Rectal smooth muscle tissue (tissue), 1 donor: Measurements from ENCODE around the gene MCC.

Source experiments
- H3K27ac ChIP-seq: one replicate; pipeline ENCODE4 v1.7.0; 2013; ENCODE audit warnings: low read depth, low read length, inconsistent platforms
- H3K27me3 ChIP-seq: one replicate; pipeline ENCODE4 v1.7.0; 2013; ENCODE audit warnings: low read length; ENCODE audit not compliant: control insufficient read depth, insufficient read depth
- H3K36me3 ChIP-seq: one replicate; pipeline ENCODE4 v1.7.0; 2013; ENCODE audit warnings: low read length; ENCODE audit not compliant: control insufficient read depth, insufficient read depth
- H3K4me1 ChIP-seq: one replicate; pipeline ENCODE4 v1.7.0; 2013; ENCODE audit warnings: low read length; ENCODE audit not compliant: control insufficient read depth, insufficient read depth
- H3K4me3 ChIP-seq: one replicate; pipeline ENCODE4 v1.7.0; 2013; ENCODE audit warnings: low read length
- H3K9ac ChIP-seq: one replicate; pipeline ENCODE4 v1.7.0; 2013; ENCODE audit warnings: low read length

Gene MCC

DNA sequence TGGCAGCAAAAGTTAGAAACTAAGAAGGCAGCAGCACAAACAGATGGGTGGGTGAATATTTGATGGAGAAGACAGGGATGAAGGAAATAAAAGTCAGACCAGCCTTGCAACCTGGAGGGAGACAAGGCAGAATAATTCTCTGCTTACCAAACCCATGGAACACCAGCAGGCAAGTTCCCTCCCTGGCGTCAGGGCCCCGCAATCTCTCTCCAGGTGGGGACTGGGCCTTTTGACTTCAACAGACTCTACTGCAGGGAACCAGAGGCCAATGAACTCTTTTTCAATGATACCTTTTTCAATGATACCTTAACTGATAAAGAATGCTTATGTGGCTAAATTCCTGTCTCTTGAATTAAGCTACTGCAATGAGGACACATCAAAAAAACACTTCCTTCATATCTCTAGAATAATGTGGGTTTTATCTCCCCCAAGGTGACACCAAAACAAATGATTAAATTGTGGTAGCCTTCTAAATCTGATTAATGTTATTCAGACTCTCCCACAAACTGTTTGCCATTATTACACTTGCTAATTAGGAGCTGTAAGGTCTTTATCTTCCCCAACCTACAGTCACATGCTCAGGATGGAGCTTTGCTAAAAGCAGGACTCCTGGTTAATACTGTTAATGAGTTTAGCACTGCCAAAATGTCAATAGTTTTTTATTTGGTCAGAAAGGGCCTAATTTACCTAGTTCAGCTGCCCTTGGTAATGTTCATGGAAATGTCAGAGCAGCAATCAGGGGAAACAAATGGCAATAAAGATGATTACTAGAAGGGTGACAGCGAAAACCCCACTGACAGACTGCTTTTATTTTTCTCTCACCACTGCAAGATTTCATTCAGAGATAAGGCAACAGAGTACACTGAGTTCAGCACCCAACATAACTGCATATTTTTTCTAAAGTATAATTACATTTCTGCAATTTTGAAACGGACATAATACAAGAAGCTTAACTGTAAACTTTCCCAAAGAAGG lies 218.9 kb downstream of the MCC start:
- H3K27ac ChIP-seq = no peak overlapping the region
- H3K4me1 ChIP-seq = no peaks in the 10 kb centered on the region
- no peak overlapping the region for H3K4me3 ChIP-seq
- no peaks in the 10 kb centered on the region for H3K36me3 ChIP-seq
- H3K9ac ChIP-seq = no peak overlapping the region
- no peaks in the 10 kb centered on the region for H3K27me3 ChIP-seq

DNA sequence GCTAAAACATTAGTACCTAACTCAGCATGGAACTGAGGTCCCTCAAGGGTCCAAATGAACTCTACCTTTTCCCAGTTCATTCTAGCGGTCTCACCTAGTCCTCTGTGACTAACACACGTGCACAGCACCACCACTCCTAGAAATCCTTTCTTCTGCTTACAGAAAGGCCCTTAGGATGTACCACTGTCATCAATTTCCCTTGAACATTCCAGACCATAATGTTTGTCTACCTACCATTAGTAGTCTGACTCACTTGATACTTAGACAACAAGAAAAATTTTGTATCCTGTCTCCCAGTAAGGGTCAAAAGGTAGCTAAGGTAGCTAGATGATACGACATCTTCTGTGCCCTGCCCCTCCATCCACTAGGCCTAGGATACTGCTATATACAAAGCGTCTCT lies 220.0 kb downstream of the MCC start:
- H3K4me3 ChIP-seq = no peak overlapping the region
- no peak overlapping the region for H3K9ac ChIP-seq
- no peaks in the 10 kb centered on the region for H3K36me3 ChIP-seq
- H3K27me3 ChIP-seq = no peaks in the 10 kb centered on the region
- H3K27ac ChIP-seq = no peak overlapping the region
- H3K4me1 ChIP-seq = no peaks in the 10 kb centered on the region

- H3K27ac ChIP-seq = no peak overlapping the region
- no peak overlapping the region for H3K4me3 ChIP-seq
- H3K36me3 ChIP-seq = no peaks in the 10 kb centered on the region
- no peak overlapping the region for H3K9ac ChIP-seq
- no peaks in the 10 kb centered on the region for H3K4me1 ChIP-seq
- no peaks in the 10 kb centered on the region for H3K27me3 ChIP-seq
Observed at GRCh38 chr5:113267361-113267900, 220.8 kb downstream of the MCC start.

DNA sequence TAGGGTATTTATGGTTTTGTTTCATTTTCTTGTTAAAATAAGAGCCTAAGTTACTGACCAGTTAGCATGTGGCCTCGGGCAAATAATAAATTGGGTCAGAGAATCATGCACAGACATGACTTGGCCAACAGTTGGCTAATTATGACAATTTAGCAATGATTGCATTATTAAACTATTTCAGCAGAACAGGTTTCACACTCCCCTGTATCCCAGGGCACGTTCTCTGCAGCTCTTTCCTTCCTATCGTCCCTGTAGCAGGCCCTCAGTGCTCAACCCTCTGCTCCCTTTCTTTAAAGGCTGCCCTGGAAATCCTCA lies 221.4 kb downstream of the MCC start:
- H3K4me1 ChIP-seq = no peaks in the 10 kb centered on the region
- no peak overlapping the region for H3K9ac ChIP-seq
- no peak overlapping the region for H3K27ac ChIP-seq

DNA sequence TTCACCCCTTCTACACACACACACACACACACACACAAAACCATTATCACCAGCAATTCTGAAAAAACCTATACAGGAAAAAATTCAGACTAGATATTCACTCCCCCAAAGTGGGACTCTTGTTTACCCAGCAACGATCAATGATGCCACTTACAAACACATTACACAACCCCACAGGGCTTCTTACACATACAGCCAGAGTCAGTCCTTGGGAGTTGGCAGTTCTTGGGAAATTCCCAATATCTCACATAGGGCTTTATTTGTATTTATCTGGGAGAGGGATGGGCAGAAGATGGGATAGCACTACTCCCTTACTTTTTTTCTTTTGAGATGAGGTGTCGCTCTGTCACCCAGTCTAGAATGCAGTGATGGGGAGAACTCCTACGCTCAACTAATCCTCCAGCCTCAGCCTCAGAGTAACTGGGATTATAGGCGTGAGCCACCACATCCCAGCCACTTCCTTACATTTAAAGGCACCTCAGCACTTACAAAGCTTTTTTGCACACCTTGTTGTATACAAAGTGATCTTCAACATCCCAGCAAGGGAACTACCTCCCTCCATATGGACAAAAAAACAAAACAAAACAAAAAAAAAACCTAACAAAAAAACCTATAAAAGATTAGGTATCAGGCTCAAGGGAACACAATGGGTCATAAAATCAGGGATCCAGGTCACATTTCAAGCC lies 221.9 kb downstream of the MCC start:
- Histone ChIP-seq H3K27me3 (no peaks in the 10 kb centered on the region), H3K9ac (no peak overlapping the region), H3K36me3 (no peaks in the 10 kb centered on the region), H3K4me3 (no peak overlapping the region), H3K27ac (no peak overlapping the region), H3K4me1 (no peaks in the 10 kb centered on the region)

More for the DNA sequence above, 221.4 kb downstream of the MCC start:
- Histone ChIP-seq H3K36me3 (no peaks in the 10 kb centered on the region), H3K27me3 (no peaks in the 10 kb centered on the region), H3K4me3 (no peak overlapping the region)

- no peak overlapping the region for H3K4me3 ChIP-seq
- H3K9ac ChIP-seq = no peak overlapping the region
- H3K4me1 ChIP-seq = no peaks in the 10 kb centered on the region
- no peaks in the 10 kb centered on the region for H3K36me3 ChIP-seq
- H3K27me3 ChIP-seq = no peaks in the 10 kb centered on the region
- no peak overlapping the region for H3K27ac ChIP-seq
Observed at GRCh38 chr5:113265190-113265589, 223.1 kb downstream of the MCC start.

- no peaks in the 10 kb centered on the region for H3K4me1 ChIP-seq
- no peak overlapping the region for H3K4me3 ChIP-seq
- H3K27me3 ChIP-seq = no peaks in the 10 kb centered on the region
- H3K27ac ChIP-seq = no peak overlapping the region
- H3K36me3 ChIP-seq = no peaks in the 10 kb centered on the region
- no peak overlapping the region for H3K9ac ChIP-seq
Observed at GRCh38 chr5:113264046-113264445, 224.2 kb downstream of the MCC start.

DNA sequence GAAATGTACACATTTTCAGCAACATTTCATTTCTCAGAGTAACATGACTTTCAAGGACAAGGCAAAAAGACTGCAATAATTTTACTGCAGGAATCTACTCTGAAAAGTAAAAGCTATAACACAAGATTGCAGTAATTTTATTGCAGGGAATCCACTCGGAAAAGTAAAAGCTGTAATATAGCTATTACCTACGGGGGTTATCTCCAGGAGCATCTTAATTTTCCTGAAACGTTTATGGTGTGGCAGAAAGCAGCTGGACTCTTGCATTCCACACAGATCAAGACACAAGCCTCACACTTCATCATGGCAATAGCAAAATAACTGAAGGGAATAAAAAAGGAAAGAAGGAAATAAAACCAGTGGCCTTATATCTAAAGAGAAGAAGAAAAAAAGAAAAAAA lies 224.7 kb downstream of the MCC start:
- no peaks in the 10 kb centered on the region for H3K27me3 ChIP-seq
- no peak overlapping the region for H3K4me3 ChIP-seq
- no peaks in the 10 kb centered on the region for H3K36me3 ChIP-seq
- no peak overlapping the region for H3K27ac ChIP-seq
- H3K4me1 ChIP-seq = no peaks in the 10 kb centered on the region
- no peak overlapping the region for H3K9ac ChIP-seq

- Histone ChIP-seq H3K27ac (no peak overlapping the region), H3K27me3 (no peaks in the 10 kb centered on the region), H3K4me3 (no peak overlapping the region), H3K36me3 (no peaks in the 10 kb centered on the region), H3K9ac (no peak overlapping the region), H3K4me1 (no peaks in the 10 kb centered on the region)
Observed at GRCh38 chr5:113262674-113263073, 225.6 kb downstream of the MCC start.

GRCh38 chr5:113259034-113259433 lies 229.2 kb downstream of the MCC start:
- Histone ChIP-seq H3K27ac (no peak overlapping the region), H3K4me3 (no peak overlapping the region), H3K27me3 (no peaks in the 10 kb centered on the region), H3K36me3 (no peaks in the 10 kb centered on the region), H3K9ac (no peak overlapping the region), H3K4me1 (no peaks in the 10 kb centered on the region)

DNA sequence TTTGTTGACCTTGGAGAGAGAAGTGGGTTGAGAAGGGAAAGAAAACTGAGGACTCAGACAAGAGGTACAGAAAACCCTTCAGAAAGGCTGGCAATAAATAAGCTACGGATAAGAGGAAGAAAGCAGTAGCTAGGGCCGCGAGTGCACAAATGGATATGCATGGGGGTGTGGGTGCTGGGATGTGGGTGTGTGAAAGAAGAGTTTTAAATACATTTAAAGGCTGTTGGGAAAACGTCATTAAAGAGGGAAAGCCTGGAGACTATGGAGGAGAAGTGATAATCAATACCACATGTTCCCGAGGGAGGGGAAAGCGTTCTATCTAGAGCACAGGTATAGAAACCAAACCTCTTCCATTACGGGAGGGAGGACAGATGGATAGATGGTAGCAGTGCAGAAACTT lies 230.7 kb downstream of the MCC start:
- Histone ChIP-seq H3K4me3 (no peak overlapping the region), H3K4me1 (no peaks in the 10 kb centered on the region), H3K27ac (no peak overlapping the region), H3K36me3 (no peaks in the 10 kb centered on the region), H3K9ac (no peak overlapping the region), H3K27me3 (no peaks in the 10 kb centered on the region)

GRCh38 chr5:113256671-113257452 lies 231.4 kb downstream of the MCC start:
- Histone ChIP-seq H3K27ac (no peak overlapping the region), H3K4me3 (no peak overlapping the region), H3K9ac (no peak overlapping the region), H3K4me1 (no peaks in the 10 kb centered on the region), H3K36me3 (no peaks in the 10 kb centered on the region), H3K27me3 (no peaks in the 10 kb centered on the region)
